Neural cell (in vitro differentiated cells): ENCODE measurements around the gene ZNF628. TPM values are rescaled to one million over a fixed set of nuclear protein-coding genes. Genes with fewer than 3 reads are reported as not detected.

ENCODE experiments used
- H2AFZ ChIP-seq: fragments of 200-600, 300-800 bp; sonication (generic), shearing (Covaris generic); 2 replicates; pipeline ENCODE4 v1.6.0; 2014; ENCODE audit warnings: low read depth, mild to moderate bottlenecking, antibody characterized with exemption, low read length, moderate library complexity
- H3F3A ChIP-seq: fragments of 200-600 bp; shearing (Covaris generic); 2 replicates; pipeline ENCODE4 v1.6.1; 2016; ENCODE audit warnings: mild to moderate bottlenecking, moderate library complexity, mixed read lengths, antibody characterized with exemption, low read length; ENCODE audit not compliant: insufficient read depth, poor library complexity, severe bottlenecking
- H3K27ac ChIP-seq: fragments of 200-600, 300-800 bp; sonication (generic), shearing (Covaris generic); 2 replicates; pipeline ENCODE4 v1.5.1; 2014; ENCODE audit warnings: mild to moderate bottlenecking, low read length, moderate library complexity
- H3K27me3 ChIP-seq: fragments of 300-800, 200-600 bp; sonication (generic), shearing (Covaris generic); 2 replicates; pipeline ENCODE4 v1.6.0; 2014; ENCODE audit warnings: mild to moderate bottlenecking, low read depth, low read length, moderate library complexity; ENCODE audit not compliant: insufficient read depth
- H3K36me3 ChIP-seq: fragments of 300-800, 200-600 bp; sonication (generic), shearing (Covaris generic); 2 replicates; pipeline ENCODE4 v1.5.1; 2014; ENCODE audit warnings: mild to moderate bottlenecking, antibody characterized with exemption, low read length, moderate library complexity; ENCODE audit not compliant: insufficient read depth
- H3K4me2 ChIP-seq: fragments of 300-800, 200-600 bp; sonication (generic), shearing (Covaris generic); 2 replicates; pipeline ENCODE4 v1.6.0; 2014; ENCODE audit warnings: mild to moderate bottlenecking, low read length
- H3K4me3 ChIP-seq: fragments of 300-800, 200-600 bp; sonication (generic), shearing (Covaris generic); 2 replicates; pipeline ENCODE4 v1.5.1; 2014; ENCODE audit warnings: mild to moderate bottlenecking, low read length, moderate library complexity
- H3K79me2 ChIP-seq: fragments of 200-600 bp; shearing (Covaris generic); replicated peaks from 2 replicates; pipeline ENCODE4 v1.6.0; 2014; ENCODE audit warnings: mild to moderate bottlenecking, low read length, moderate library complexity; ENCODE audit not compliant: insufficient read depth
- H3K9ac ChIP-seq: fragments of 300-800, 200-600 bp; sonication (generic), shearing (Covaris generic); 2 replicates; pipeline ENCODE4 v1.6.1; 2016; ENCODE audit warnings: mild to moderate bottlenecking, low read length, mixed read lengths
- H3K9me2 ChIP-seq: fragments of 200-600 bp; shearing (Covaris generic); 2 replicates; pipeline ENCODE4 v1.6.1; 2016; ENCODE audit warnings: mild to moderate bottlenecking, low read length, mixed read lengths; ENCODE audit not compliant: insufficient read depth
- H3K9me3 ChIP-seq: fragments of 200-600, 300-800 bp; sonication (generic), shearing (Covaris generic); 2 replicates; pipeline ENCODE4 v1.6.1; 2016; ENCODE audit warnings: mild to moderate bottlenecking, mixed run types, low read length, moderate library complexity, mixed read lengths
- H4K20me1 ChIP-seq: fragments of 200-600 bp; shearing (Covaris generic); 2 replicates; pipeline ENCODE4 v1.6.1; 2016; ENCODE audit warnings: mild to moderate bottlenecking, mixed run types; ENCODE audit not compliant: insufficient read depth
- EP300 ChIP-seq: fragments of 450-650 bp; conservative IDR thresholded peaks from 2 replicates; pipeline ENCODE4 v1.6.1; 2014; ENCODE audit warnings: antibody characterized with exemption, mild to moderate bottlenecking, moderate library complexity; ENCODE audit not compliant: poor library complexity, severe bottlenecking
- EZH2 ChIP-seq: fragments of 200-600, 300-800 bp; shearing (Covaris generic), sonication (generic); IDR thresholded peaks from 2 replicates; pipeline ENCODE4 v1.6.1; 2014; ENCODE audit warnings: antibody characterized with exemption, low read length, borderline replicate concordance, mild to moderate bottlenecking; ENCODE audit not compliant: insufficient read depth, poor library complexity, severe bottlenecking
- MXI1 ChIP-seq: fragments of 450-650 bp; conservative IDR thresholded peaks from 2 replicates; pipeline ENCODE4 v1.6.1; 2014; ENCODE audit warnings: antibody characterized with exemption, mild to moderate bottlenecking; ENCODE audit not compliant: poor library complexity, severe bottlenecking
- POLR2AphosphoS5 ChIP-seq: IDR thresholded peaks from 2 replicates; pipeline ENCODE4 v1.6.1; 2012
- RAD21 ChIP-seq: fragments of 450-650 bp; conservative IDR thresholded peaks from 2 replicates; pipeline ENCODE4 v1.6.1; 2014; ENCODE audit warnings: antibody characterized with exemption, mild to moderate bottlenecking, moderate library complexity
- SMC3 ChIP-seq: fragments of 450-650 bp; conservative IDR thresholded peaks from 2 replicates; pipeline ENCODE4 v1.6.1; 2014; ENCODE audit warnings: antibody characterized with exemption, mild to moderate bottlenecking, moderate library complexity; ENCODE audit not compliant: poor library complexity
- TAF1 ChIP-seq: IDR thresholded peaks from 2 replicates; pipeline ENCODE4 v1.6.1; 2012; ENCODE audit warnings: low read depth
- polyA plus RNA-seq: library from polyadenylated mRNA; depleted of rRNA; stranded (reverse); fragments of >200 nt; gene quantifications from 2 replicates; pipeline ENCODE4 v1.2.3, GENCODE V29; 2014
- TF ChIP-seq, protein P1 (sequence below): fragments of 450-650 bp; IDR thresholded peaks from 2 replicates; pipeline ENCODE4 v1.5.1; 2014; ENCODE audit warnings: antibody characterized with exemption, mild to moderate bottlenecking, moderate library complexity; ENCODE audit not compliant: poor library complexity, severe bottlenecking
- TF ChIP-seq, protein P2 (sequence below): IDR thresholded peaks from 2 replicates; pipeline ENCODE4 v1.6.1; 2012; ENCODE audit warnings: borderline replicate concordance

Gene ZNF628
- polyA plus RNA-seq, 1 donor from 2014 or later = 0.37 TPM

DNA sequence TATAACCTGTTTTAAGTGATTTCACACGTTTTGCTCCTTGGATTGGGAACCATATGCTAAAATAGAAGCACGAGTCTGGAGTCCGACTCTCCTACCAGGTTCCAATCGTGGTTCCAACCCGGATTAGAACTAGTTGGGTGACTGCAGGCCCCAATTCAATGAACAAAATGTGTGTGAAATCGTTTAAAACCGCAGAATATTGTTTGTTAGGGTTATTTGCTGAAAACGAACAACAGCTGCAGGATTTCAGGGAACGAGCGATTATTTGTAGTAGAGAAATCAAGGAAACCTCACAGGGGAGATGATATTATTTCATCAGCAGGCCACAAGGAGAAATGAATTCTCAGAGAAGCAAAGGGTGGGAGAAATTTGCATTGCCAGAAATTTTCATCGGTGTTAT lies 28.6 kb downstream of the ZNF628 start:
- H3K4me2 ChIP-seq = no peak overlapping the region
- no peaks in the 10 kb centered on the region for H3K79me2 ChIP-seq
- H3K9ac ChIP-seq = no peak overlapping the region
- H3F3A ChIP-seq = no peaks in the 10 kb centered on the region
- no peak for TF ChIP-seq TAF1
- TF ChIP-seq EP300 = no peak
- no peak for TF ChIP-seq MXI1
- no peak for TF ChIP-seq POLR2AphosphoS5
- no peak for TF ChIP-seq EZH2
- TF ChIP-seq RAD21 = no peak
- TF ChIP-seq, protein P1, sequence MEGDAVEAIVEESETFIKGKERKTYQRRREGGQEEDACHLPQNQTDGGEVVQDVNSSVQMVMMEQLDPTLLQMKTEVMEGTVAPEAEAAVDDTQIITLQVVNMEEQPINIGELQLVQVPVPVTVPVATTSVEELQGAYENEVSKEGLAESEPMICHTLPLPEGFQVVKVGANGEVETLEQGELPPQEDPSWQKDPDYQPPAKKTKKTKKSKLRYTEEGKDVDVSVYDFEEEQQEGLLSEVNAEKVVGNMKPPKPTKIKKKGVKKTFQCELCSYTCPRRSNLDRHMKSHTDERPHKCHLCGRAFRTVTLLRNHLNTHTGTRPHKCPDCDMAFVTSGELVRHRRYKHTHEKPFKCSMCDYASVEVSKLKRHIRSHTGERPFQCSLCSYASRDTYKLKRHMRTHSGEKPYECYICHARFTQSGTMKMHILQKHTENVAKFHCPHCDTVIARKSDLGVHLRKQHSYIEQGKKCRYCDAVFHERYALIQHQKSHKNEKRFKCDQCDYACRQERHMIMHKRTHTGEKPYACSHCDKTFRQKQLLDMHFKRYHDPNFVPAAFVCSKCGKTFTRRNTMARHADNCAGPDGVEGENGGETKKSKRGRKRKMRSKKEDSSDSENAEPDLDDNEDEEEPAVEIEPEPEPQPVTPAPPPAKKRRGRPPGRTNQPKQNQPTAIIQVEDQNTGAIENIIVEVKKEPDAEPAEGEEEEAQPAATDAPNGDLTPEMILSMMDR = no peak
- TF ChIP-seq, protein P2, sequence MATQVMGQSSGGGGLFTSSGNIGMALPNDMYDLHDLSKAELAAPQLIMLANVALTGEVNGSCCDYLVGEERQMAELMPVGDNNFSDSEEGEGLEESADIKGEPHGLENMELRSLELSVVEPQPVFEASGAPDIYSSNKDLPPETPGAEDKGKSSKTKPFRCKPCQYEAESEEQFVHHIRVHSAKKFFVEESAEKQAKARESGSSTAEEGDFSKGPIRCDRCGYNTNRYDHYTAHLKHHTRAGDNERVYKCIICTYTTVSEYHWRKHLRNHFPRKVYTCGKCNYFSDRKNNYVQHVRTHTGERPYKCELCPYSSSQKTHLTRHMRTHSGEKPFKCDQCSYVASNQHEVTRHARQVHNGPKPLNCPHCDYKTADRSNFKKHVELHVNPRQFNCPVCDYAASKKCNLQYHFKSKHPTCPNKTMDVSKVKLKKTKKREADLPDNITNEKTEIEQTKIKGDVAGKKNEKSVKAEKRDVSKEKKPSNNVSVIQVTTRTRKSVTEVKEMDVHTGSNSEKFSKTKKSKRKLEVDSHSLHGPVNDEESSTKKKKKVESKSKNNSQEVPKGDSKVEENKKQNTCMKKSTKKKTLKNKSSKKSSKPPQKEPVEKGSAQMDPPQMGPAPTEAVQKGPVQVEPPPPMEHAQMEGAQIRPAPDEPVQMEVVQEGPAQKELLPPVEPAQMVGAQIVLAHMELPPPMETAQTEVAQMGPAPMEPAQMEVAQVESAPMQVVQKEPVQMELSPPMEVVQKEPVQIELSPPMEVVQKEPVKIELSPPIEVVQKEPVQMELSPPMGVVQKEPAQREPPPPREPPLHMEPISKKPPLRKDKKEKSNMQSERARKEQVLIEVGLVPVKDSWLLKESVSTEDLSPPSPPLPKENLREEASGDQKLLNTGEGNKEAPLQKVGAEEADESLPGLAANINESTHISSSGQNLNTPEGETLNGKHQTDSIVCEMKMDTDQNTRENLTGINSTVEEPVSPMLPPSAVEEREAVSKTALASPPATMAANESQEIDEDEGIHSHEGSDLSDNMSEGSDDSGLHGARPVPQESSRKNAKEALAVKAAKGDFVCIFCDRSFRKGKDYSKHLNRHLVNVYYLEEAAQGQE = no peak
- TF ChIP-seq SMC3 = no peak
- no peak overlapping the region for H2AFZ ChIP-seq
- H3K36me3 ChIP-seq = no peaks in the 10 kb centered on the region
- H3K4me3 ChIP-seq = no peak overlapping the region
- no peaks in the 10 kb centered on the region for H4K20me1 ChIP-seq
- H3K9me3 ChIP-seq = no peaks in the 10 kb centered on the region
- H3K9me2 ChIP-seq = no peaks in the 10 kb centered on the region
- H3K27ac ChIP-seq = no peak overlapping the region
- no peaks in the 10 kb centered on the region for H3K27me3 ChIP-seq

DNA sequence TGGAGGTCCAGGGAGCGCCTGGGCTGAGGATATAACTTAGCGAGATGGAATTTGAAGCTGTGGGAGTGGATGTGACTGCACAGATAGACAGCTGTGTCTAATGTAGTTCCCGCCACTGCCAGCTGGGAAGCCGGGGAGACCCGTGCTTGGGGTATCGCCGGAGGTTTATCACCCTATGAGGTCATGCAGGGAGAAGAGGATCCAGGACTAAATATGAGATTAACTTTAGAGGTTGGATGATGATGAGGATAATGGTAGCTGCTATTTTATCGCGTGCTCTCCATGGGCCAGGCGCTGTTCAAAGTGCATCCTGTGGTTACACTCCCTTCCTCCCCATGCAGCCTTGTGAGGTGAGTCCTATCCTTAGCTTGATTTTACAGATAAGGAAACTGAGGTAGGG lies 31.7 kb downstream of the ZNF628 start:
- Histone ChIP-seq H3K9ac (no peak overlapping the region), H3K36me3 (no peaks in the 10 kb centered on the region), H3F3A (no peaks in the 10 kb centered on the region), H2AFZ (no peak overlapping the region), H3K4me2 (no peak overlapping the region), H4K20me1 (no peaks in the 10 kb centered on the region), H3K27ac (no peak overlapping the region), H3K4me3 (no peak overlapping the region), H3K9me3 (no peaks in the 10 kb centered on the region), H3K27me3 (no peaks in the 10 kb centered on the region), H3K9me2 (no peaks in the 10 kb centered on the region), H3K79me2 (no peaks in the 10 kb centered on the region)
- no peak for TF ChIP-seq MXI1
- TF ChIP-seq, protein P1 = no peak
- TF ChIP-seq POLR2AphosphoS5 = no peak
- no peak for TF ChIP-seq EP300
- no peak for TF ChIP-seq SMC3
- TF ChIP-seq EZH2 = no peak
- TF ChIP-seq RAD21 = no peak
- TF ChIP-seq, protein P2 = no peak
- TF ChIP-seq TAF1 = no peak
